SK-N-SH (cell line): ENCODE data around the gene METTL17. TPM values are rescaled to one million over a fixed set of nuclear protein-coding genes. Genes with fewer than 3 reads are reported as not detected.

Experiments
- CTCF ChIA-PET: fragments of 300-600, 350-600 bp; formaldehyde crosslinking; extraction: SDS; loops from one replicate; lab custom pipeline; 2021; lab: Yijun Ruan, JAX
- POLR2A ChIA-PET: fragments of 350-600 bp; sonication (Branson Sonifier 250); formaldehyde crosslinking; extraction: SDS; loops from one replicate; lab custom pipeline; 2020; ENCODE audit warnings: antibody characterized with exemption, inconsistent platforms; lab: Yijun Ruan, JAX
- DNase-seq: peaks from one replicate; pipeline ENCODE4 v3.0.0; 2012
- H2AFZ ChIP-seq: fragments of 200-600 bp; sonication (generic); 2 replicates; pipeline ENCODE4 v1.8.1; 2016; ENCODE audit warnings: antibody characterized with exemption, mild to moderate bottlenecking, low read depth
- H3F3A ChIP-seq: fragments of 200-600 bp; sonication (generic); replicated peaks from 2 replicates; pipeline ENCODE3; 2016; ENCODE audit warnings: antibody characterized with exemption, mild to moderate bottlenecking; ENCODE audit not compliant: insufficient read depth
- H3K27ac ChIP-seq, 2 experiments: fragments of 200-500 bp in 1 of 2; fragments of 200-600 bp in 1 of 2; sonication (Bioruptor generic) in 1 of 2; sonication (generic), shearing (Covaris generic) in 1 of 2; 2 replicates each; pipeline versions ENCODE4 v1.5.1 to v1.6.1; 2014 to 2016; ENCODE audit warnings: low read depth in 2 of 2, inconsistent platforms in 1 of 2, low read length in 1 of 2, mild to moderate bottlenecking in 1 of 2, mixed read lengths in 1 of 2
- H3K27me3 ChIP-seq: fragments of 200-600 bp; sonication (generic), shearing (Covaris generic); 2 replicates; pipeline ENCODE4 v1.6.1; 2016; ENCODE audit warnings: mixed run types; ENCODE audit not compliant: insufficient read depth
- H3K36me3 ChIP-seq, 2 experiments: fragments of 200-500 bp in 1 of 2; fragments of 200-600 bp in 1 of 2; sonication (Bioruptor generic) in 1 of 2; sonication (generic) in 1 of 2; replicated peaks in 1 of 2; 2 replicates each; pipeline versions ENCODE3 to v1.5.1; 2014 to 2016; ENCODE audit warnings: low read length in 1 of 2, mild to moderate bottlenecking in 1 of 2; ENCODE audit not compliant: insufficient read depth in 2 of 2, control insufficient read depth in 1 of 2
- H3K4me1 ChIP-seq, 2 experiments: fragments of 200-500 bp in 1 of 2; fragments of 200-600 bp in 1 of 2; sonication (Bioruptor generic) in 1 of 2; sonication (generic), shearing (Covaris generic) in 1 of 2; 2 replicates each; pipeline versions ENCODE4 v1.5.1 to v1.6.1; 2014 to 2016; ENCODE audit warnings: low read depth in 1 of 2, low read length in 1 of 2, mixed run types in 1 of 2; ENCODE audit not compliant: insufficient read depth in 2 of 2, control insufficient read depth in 1 of 2
- H3K4me2 ChIP-seq: fragments of 200-600 bp; sonication (generic), shearing (Covaris generic); 2 replicates; pipeline ENCODE4 v1.6.1; 2017; ENCODE audit warnings: mixed run types
- H3K4me3 ChIP-seq, 2 experiments: fragments of 200-500 bp in 1 of 2; fragments of 200-600 bp in 1 of 2; sonication (Bioruptor generic) in 1 of 2; sonication (generic), shearing (Covaris generic) in 1 of 2; 2 replicates each; pipeline versions ENCODE4 v1.5.1 to v1.8.1; 2014 to 2016; ENCODE audit warnings: low read depth in 2 of 2, inconsistent platforms in 1 of 2, low read length in 1 of 2, mild to moderate bottlenecking in 1 of 2, mixed read lengths in 1 of 2, moderate library complexity in 1 of 2
- H3K79me2 ChIP-seq: fragments of 200-600 bp; sonication (generic); 2 replicates; pipeline ENCODE4 v1.8.1; 2017; ENCODE audit warnings: mild to moderate bottlenecking; ENCODE audit not compliant: insufficient read depth
- H3K9ac ChIP-seq: fragments of 200-600 bp; sonication (generic); 2 replicates; pipeline ENCODE4 v1.6.1; 2017; ENCODE audit warnings: mixed run types
- H3K9me2 ChIP-seq: fragments of 200-600 bp; sonication (generic); 2 replicates; pipeline ENCODE4 v1.6.1; 2017; ENCODE audit warnings: mixed run types
- H3K9me3 ChIP-seq: fragments of 200-600 bp; sonication (generic); 2 replicates; pipeline ENCODE4 v1.6.1; 2017; ENCODE audit warnings: mixed run types, mild to moderate bottlenecking, moderate library complexity
- H4K20me1 ChIP-seq: fragments of 200-600 bp; sonication (generic); 2 replicates; pipeline ENCODE4 v1.6.1; 2017; ENCODE audit warnings: mild to moderate bottlenecking, mixed run types; ENCODE audit not compliant: insufficient read depth
- EZH2phosphoT487 ChIP-seq: fragments of 200-600 bp; sonication (generic); IDR thresholded peaks from 2 replicates; pipeline ENCODE4 v1.6.1; 2017; ENCODE audit warnings: low read depth, mixed run types, mild to moderate bottlenecking, antibody characterized with exemption, moderate library complexity, borderline replicate concordance
- JUND ChIP-seq: IDR thresholded peaks from 2 replicates; pipeline ENCODE4 v1.4.0; 2012
- SIN3A ChIP-seq: IDR thresholded peaks from 2 replicates; pipeline ENCODE4 v1.6.1; 2012; ENCODE audit warnings: low read depth, mild to moderate bottlenecking, low read length, moderate library complexity, borderline replicate concordance
- TAF1 ChIP-seq: IDR thresholded peaks from 2 replicates; pipeline ENCODE4 v1.6.1; 2012; ENCODE audit warnings: low read depth, mild to moderate bottlenecking, low read length, moderate library complexity, borderline replicate concordance
- TEAD4 ChIP-seq: IDR thresholded peaks from 2 replicates; pipeline ENCODE4 v1.4.0; 2012; ENCODE audit warnings: mild to moderate bottlenecking, borderline replicate concordance; ENCODE audit not compliant: insufficient read depth
- WGBS: methylation state at CpG from one replicate; pipeline ENCODE4 v1.1.6; 2017; ENCODE audit warnings: low lambda C conversion rate; 5-methylcytosine and 5-hydroxymethylcytosine counted together
- polyA plus RNA-seq, 3 experiments: library from polyadenylated mRNA; depleted of rRNA; stranded (reverse); fragments of >200 nt; gene quantifications; 2 replicates each; pipeline ENCODE4 v1.2.3, GENCODE V29; 2012
- TF ChIP-seq, protein P1 (sequence below): IDR thresholded peaks from 2 replicates; pipeline ENCODE4 v1.6.1; 2012; ENCODE audit warnings: mild to moderate bottlenecking, low read depth, low read length, moderate library complexity
- TF ChIP-seq, protein P2 (sequence below): IDR thresholded peaks from 2 replicates; pipeline ENCODE4; 2012

METTL17 gene
- polyA plus RNA-seq, 1 of the 3 experiments (the other 2 are of a cell fraction): 104 TPM

DNA sequence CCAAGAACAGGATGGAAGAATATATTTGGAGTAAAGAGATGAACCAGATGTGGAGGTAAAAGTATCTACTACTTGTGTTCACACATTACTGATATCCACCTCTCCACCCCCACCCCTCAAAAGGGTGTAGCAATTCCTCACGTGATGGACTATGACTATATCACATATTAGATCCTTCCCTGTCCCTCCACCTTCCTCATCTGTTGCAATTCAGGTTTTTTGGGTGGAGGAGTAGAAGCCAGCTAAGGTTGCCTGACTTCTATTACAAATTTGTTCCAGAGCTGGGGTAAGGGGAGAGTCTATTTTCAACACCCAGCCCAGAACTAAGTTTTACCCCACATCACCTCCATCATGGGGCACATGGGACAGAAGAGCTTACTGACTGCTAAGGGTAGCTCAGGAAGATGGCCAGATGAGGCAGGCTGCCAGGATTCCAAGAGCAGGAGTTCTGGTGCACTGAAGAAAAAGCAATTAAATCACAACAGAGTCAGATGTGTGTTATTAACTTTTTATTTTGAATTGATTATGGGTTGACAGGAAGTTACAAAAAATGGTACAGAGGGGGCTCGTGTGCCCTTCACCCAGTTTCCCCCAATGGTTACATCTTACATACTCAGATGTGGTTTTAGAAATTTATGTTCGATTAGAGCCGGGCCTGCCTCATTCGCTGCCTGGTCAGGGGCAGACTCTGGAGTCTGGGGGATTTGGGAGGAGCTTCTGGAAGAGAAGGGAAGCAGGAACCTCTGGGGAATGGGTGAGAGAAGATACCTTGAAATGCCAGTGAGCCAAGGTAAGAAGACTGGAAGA is 42.7 kb downstream of the METTL17 start:
- CTCF ChIA-PET: interaction anchor here (0.9 to 7.5 kb wide), 6 partner anchors 7 to 71 kb away, joined by 4 to 73 read pairs (median 10); partner anchors contain the start of gene ZNF219
- POLR2A ChIA-PET: no interaction called here

DNA sequence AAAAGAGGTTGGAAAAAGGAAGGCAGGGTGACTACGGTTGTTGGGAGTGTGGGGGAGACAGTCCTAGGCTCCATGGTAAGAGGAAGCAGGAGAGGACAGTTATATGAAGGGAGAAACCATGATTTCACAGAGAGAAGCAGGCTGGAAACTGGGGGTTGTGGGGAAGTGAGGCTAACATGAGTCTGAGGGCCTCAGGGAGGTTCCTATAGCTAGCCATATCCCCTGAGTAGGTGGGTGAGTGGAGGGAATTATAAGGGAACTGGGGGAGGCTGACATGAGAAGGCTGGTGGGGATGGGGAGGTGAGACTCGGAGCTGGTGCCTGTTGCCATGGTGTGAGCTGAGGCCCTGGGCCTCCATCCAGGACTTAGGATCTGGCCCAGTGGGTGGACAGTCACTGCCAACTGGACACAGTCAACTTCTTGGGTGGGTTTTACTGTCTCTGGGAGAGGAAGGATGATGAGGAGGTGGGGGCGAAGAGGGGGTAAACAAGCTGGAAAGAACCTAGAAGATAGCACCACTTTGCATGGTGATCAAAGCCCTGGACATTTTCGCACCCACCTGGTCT is 43.4 kb downstream of the METTL17 start:
- no peak overlapping the region for H2AFZ ChIP-seq
- H3F3A ChIP-seq: no peaks in the 10 kb centered on the region
- no peaks in the 10 kb centered on the region for H3K9me2 ChIP-seq
- H3K27ac ChIP-seq: no peak overlapping the region
- no peaks in the 10 kb centered on the region for H4K20me1 ChIP-seq
- no peaks in the 10 kb centered on the region for H3K79me2 ChIP-seq
- no peaks in the 10 kb centered on the region for H3K36me3 ChIP-seq
- H3K4me2 ChIP-seq: no peak overlapping the region
- TF ChIP-seq SIN3A (no peak), TEAD4 (no peak), JUND (no peak), EZH2phosphoT487 (no peak)
- TF ChIP-seq, protein P1, sequence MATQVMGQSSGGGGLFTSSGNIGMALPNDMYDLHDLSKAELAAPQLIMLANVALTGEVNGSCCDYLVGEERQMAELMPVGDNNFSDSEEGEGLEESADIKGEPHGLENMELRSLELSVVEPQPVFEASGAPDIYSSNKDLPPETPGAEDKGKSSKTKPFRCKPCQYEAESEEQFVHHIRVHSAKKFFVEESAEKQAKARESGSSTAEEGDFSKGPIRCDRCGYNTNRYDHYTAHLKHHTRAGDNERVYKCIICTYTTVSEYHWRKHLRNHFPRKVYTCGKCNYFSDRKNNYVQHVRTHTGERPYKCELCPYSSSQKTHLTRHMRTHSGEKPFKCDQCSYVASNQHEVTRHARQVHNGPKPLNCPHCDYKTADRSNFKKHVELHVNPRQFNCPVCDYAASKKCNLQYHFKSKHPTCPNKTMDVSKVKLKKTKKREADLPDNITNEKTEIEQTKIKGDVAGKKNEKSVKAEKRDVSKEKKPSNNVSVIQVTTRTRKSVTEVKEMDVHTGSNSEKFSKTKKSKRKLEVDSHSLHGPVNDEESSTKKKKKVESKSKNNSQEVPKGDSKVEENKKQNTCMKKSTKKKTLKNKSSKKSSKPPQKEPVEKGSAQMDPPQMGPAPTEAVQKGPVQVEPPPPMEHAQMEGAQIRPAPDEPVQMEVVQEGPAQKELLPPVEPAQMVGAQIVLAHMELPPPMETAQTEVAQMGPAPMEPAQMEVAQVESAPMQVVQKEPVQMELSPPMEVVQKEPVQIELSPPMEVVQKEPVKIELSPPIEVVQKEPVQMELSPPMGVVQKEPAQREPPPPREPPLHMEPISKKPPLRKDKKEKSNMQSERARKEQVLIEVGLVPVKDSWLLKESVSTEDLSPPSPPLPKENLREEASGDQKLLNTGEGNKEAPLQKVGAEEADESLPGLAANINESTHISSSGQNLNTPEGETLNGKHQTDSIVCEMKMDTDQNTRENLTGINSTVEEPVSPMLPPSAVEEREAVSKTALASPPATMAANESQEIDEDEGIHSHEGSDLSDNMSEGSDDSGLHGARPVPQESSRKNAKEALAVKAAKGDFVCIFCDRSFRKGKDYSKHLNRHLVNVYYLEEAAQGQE: no peak
- no peak for DNase-seq
- ChIA-PET POLR2A (no interaction called here), CTCF (interaction anchor here (1.0 to 7.5 kb wide), 5 partner anchors 19 to 71 kb away, joined by 3 to 73 read pairs (median 5); no protein-coding TSS in a partner anchor)
- peaks cover 42% of the 10 kb centered on the region; the same call in 1 of the 2 replicates for H3K27me3 ChIP-seq
- no peaks in the 10 kb centered on the region for H3K4me1 ChIP-seq
- H3K4me3 ChIP-seq: no peak overlapping the region
- H3K9me3 ChIP-seq: no peaks in the 10 kb centered on the region
- no peak overlapping the region for H3K9ac ChIP-seq
- 56% methylated on average over 4 of the region's 4 CpGs for whole genome bisulfite sequencing

More for the DNA sequence above, 42.7 kb downstream of the METTL17 start:
- 38% methylated on average over 5 of the region's 5 CpGs for WGBS
- Histone ChIP-seq H3K9ac (no peak overlapping the region), H3F3A (no peaks in the 10 kb centered on the region), H3K4me2 (no peak overlapping the region), H4K20me1 (no peaks in the 10 kb centered on the region), H3K27ac (no peak overlapping the region), H3K36me3 (no peaks in the 10 kb centered on the region), H3K4me1 (no peaks in the 10 kb centered on the region), H3K79me2 (no peaks in the 10 kb centered on the region), H3K27me3 (peaks cover 42% of the 10 kb centered on the region; the same call in 1 of the 2 replicates), H3K4me3 (no peak overlapping the region), H3K9me3 (no peaks in the 10 kb centered on the region), H2AFZ (no peak overlapping the region), H3K9me2 (no peaks in the 10 kb centered on the region)
- DNase-seq: no peak
- TF ChIP-seq, protein P2, sequence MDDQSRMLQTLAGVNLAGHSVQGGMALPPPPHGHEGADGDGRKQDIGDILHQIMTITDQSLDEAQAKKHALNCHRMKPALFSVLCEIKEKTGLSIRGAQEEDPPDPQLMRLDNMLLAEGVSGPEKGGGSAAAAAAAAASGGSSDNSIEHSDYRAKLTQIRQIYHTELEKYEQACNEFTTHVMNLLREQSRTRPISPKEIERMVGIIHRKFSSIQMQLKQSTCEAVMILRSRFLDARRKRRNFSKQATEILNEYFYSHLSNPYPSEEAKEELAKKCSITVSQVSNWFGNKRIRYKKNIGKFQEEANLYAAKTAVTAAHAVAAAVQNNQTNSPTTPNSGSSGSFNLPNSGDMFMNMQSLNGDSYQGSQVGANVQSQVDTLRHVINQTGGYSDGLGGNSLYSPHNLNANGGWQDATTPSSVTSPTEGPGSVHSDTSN: no peak
- no peak for TF ChIP-seq TAF1
